HG02763 (cell line): ENCODE measurements around the gene PAPPA.

Experiments used
- ATAC-seq: cut with Tn5 transposase; IDR thresholded peaks from one replicate; pipeline ENCODE4 v1.9.1; 2021; ENCODE audit warnings: mild to moderate bottlenecking, moderate library complexity; ENCODE audit not compliant: unreplicated experiment

The PAPPA gene

DNA sequence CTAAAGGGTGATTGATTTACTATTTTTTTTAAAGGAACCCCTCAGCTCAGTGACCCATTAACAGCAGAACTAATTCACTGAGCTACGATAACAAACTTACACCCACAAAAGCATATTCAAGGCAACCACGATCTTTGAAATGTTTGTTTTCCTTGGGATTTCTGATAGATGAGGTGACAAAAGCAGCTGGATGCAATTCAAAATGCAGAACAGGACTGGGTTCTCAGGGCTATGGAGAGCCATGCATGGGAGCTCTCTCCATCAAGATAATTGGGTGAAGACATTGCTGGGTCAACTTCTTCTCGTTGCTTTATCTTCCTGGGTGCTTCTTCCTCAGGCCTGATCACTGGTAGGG, 60.1 kb downstream of the PAPPA start:
- no peak for ATAC-seq

DNA sequence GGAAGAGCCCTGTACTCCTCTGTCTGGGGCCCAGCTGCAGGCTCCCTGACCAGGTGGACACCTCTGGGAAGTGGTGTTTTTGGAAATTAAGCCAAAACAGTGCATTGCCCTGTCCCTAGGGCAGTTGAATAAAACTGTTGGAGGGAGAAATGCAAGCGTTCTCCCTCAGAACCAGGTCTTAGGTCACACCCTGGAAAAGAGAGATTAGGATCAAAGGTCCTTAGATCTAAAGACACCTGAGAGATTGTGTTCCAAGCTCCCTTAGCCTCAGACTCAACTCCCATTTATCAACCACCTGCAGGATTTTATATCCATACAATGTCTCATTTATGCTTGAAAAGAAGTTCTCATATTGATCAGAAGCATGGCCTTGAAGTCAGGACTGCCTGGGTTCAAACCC, 64.8 kb downstream of the PAPPA start:
- no peak for ATAC-seq

DNA sequence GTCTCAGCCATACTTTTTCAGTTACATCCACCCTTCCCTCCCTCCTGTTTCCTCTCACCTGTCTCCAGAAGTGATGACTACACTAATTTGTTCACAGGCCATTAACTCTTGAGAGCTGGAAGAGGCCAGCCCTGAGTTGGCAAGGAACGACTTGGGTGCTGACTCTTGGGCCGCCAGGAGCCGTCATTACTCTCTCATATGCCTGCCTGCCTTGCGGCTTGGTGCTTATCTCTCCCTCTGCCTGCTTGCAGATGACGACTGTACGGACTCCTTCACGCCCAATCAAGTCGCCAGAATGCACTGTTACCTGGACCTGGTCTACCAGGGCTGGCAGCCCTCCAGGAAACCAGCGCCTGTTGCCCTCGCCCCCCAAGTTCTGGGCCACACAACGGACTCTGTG, 66.1 kb downstream of the PAPPA start:
- no peak for ATAC-seq

DNA sequence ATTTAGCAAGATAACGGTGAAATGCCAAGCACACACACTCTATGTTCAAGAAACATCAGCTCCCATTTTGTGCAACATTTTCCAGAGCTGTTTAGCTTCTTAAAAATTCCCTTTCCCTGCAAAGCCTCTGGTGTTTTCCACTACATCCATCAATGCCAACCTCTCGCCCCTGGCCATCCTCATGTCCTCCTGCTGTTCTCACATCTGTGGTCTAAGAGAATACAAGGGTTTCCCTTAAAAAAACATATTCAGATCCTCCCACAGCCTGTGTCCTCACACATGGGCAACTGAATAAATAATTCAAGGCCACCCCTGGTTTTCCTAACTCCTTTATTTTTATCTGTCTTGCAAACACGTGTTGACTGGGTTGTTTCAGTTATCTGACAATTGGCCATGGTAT, 70.3 kb downstream of the PAPPA start:
- ATAC-seq = no peak

DNA sequence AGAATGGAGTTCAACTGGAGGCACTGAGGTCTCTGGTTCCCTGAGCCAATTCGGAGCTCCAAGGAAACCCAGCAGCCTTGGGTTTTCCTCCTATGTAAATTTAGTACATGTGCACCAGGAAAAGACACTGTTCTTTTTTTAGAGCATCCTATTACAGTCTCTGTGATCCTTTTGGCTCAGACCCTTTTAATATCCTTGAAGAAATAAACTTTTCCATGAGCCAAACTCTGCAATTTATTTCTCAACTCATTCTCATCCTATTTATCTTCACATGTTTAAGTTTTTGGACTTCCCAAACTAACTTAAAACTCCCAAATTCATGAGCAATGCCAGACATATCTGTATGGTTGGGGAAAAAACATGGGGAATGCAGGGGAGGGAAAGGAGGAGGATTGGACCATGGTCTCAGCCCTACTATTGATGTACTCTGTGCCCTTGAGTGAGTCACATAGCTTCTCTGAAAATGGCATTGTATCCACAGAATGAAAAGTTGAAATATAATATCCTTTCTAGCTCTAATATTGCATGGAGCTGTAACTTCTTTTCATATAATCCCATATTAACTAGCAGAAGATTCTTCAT, 76.6 kb downstream of the PAPPA start:
- ATAC-seq = no peak

DNA sequence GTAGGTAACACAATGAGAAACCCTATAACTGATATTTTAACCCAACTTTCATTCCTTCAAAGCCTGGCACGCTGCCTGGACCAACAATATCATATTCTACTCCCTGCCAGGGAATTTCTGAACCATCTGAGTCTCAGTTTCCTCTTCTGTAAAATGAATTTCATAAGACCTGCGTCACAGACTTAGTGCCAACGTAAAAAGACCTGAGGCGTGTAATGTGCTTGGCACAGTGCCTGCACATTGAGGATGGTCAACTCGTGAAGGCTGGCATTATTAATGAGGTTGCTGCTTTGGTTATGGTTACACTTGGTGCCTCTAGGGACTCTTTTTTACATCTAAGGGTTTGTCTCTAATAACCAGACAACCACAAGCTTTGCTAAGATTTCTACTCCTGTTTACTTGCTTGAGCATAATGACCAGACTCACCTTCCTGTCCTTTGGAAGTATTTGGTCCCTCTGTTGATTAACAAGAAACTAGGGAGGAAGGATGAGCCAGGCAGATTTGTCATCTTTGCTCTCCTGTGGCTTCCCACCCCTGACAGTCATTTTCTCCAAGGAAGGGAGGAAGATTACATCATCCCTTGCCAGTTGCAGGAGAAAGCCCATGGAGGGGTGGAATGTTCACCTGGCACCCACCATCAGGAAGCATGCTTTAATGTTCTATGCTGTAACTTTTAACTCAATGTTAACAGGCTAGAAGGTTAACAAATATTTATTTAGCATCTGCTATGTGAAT, 79.0 kb downstream of the PAPPA start:
- ATAC-seq = no peak

DNA sequence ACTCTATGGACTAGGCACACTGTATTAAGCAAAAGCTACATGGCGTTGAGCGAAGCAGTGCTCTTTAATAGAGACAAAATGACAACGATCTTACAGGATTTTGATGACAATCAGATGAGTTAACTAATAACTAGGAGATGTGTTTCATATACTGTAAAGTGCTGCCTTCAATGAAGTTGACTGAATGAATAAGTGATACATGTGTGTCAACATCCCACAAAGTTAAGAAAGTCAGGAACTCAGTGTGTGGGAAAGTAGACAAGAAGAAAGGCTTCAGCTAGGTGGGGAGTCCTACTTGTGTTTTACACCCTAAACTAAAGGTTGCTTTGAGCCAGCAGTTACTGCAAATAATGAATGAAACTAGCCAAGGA, 79.6 kb downstream of the PAPPA start:
- no peak for ATAC-seq

DNA sequence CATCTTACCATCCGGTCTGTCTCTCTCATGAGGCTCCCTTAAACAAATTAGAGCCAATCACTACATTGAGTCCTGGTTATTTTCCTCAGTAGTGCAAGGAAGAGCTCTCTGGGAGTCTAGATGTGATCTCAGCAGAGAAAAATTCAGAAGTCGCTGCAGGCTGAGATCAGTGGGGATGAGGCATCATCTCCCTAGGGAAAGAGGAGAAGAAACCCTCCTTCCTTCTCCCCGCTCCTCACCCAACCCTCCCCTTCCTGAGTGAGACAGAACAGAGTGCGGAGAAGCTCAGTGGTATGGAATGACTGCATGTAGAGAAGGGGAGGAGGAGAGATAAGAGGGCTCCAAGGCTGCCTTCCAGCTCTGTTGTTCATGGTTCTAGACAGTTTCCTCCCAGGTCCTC, 80.5 kb downstream of the PAPPA start:
- no peak for ATAC-seq

DNA sequence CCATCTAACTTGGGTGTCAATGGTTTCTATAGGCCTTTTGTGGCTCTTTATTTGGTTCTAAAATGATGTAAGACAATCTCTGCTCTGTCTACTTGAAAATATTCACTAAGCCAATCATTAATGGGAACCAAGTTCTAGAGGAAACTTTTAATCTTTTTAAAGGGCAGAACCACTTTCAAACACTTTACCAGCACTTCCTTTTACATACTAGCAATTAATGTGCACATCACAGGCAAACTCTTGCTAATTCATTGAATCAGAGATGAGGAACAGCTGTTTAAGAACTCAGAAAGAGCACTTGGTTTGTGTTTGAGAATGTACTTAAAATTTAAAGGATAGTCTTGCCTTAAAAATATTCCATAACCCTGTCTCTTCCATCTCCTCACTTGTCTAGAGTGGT, 83.4 kb downstream of the PAPPA start:
- no peak for ATAC-seq

DNA sequence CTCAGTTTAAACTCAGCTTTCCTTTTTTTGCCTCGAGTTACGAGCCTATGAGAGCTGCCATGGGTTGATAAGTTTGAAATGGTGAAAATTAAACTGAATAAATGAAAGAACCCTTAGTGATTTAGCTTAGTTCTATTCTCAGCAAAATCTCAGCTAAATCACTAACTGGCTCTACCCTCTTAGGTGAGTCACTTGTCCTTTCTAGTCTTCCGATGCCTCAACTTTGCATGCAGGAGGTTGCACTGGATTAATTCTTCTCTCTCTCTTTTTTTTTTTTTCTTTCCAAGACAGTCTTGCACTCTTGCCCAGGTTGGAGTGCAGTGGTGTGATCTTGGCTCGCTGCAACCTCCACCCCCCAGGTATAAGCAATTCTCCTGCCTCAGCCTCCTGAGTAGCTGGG, 83.9 kb downstream of the PAPPA start:
- no peak for ATAC-seq

DNA sequence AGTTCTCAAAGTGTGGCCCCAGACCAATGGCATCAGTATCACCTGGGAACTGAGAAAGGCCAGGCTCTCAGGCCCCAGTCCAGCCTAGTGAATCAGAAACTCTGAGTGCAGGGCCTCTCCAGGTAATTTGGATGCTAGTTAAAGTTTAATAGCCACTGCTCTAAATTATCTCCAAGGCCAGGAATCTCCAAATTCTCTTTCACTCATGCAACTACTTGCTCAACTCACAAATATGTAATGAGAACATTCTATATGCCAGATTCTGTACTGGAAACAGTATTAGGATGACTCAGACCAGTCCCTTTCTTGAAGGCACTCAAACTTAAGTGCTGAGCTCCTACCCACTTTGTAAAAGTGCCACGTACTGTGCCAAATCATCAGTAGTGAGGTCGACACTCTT, 84.6 kb downstream of the PAPPA start:
- ATAC-seq = no peak

DNA sequence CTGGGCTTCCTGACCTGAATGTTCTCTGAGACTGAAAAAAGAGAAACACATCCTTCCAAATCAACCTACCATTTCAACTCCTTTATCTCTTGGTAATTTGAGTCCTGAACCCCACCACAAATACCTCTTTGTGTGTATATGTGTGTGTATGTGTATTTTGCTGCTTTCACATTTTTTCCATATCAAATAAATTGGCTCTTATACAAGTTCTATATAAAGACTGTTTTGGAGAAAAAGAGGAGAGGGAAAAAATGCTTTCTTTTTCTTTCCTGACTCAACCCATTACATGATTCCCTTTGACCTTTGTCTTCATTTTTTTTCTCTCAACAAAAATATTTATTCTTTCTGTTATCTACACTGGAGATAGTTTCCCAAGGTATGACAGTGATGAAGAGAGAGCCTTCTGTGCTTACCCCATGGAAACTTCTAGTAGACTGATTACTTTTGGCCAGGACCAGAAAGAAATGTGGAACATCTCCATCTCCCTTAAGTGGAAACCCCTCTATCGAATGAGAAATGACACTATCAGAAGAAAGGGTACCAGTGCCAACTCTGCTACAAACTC, 85.3 kb downstream of the PAPPA start:
- ATAC-seq = no peak

DNA sequence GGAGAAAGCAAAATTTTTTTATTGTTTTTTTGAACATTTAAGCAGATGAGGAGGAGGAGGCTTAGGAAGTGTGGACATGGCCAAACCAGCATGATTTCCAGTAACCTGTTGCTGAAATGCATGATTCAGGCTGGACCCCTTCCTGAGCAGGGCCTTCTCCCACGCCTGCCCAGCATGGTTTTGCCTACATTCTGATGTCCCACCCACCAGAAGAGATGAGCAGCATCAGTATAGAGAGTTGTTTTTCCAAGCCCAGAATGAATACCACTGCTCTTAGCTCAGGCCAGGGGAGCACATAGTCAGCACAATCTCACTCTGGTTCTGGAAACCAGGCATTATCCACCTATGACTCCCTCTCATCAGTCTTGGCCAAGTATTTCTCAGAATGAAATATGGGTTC, 90.1 kb downstream of the PAPPA start:
- ATAC-seq = no peak

DNA sequence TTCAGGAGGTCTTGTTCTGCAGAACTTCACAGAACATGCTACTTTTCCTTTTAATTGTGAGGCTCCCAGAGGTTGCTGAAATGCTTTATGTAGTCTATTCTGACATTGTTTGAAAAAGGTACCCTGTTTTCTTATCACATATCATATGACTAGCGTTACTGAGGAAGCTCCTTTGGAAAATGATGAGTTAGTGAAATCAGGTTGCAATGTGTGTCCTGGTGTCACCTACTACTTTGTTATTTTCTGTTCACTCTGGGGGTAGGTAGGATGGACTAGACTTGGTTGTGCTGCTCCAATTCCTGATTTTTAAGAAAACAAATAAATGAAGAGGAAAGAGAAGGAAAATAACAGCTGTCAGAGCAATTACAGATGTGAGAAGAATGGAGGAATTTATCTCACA, 93.7 kb downstream of the PAPPA start:
- no peak for ATAC-seq

DNA sequence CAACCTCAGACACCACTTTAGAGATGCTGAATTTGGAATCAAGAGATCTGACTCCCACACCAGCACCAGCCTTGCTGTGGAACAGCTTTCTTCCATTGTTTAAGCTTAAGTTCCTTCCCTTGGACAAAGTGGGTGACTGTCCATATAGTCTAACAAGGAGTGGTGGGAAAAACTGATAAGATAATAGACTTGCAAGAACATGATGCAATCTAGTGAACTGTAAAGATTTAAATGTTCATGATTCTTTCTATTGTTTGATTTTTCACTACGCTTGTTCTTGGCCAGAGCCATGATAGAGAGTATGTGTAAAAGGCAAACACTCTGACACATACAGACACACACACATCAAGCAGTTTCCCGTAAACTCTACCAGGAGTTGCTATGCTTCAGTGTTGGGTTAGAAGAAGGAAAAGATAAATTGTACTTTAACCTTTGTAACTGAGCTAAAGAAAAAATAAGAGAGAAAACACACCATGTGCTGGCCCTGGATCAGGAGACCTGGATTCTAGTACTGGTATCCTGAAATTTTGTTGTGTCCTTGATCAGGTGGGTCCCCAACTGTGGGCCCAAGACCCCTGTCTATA, 94.3 kb downstream of the PAPPA start:
- ATAC-seq = no peak

DNA sequence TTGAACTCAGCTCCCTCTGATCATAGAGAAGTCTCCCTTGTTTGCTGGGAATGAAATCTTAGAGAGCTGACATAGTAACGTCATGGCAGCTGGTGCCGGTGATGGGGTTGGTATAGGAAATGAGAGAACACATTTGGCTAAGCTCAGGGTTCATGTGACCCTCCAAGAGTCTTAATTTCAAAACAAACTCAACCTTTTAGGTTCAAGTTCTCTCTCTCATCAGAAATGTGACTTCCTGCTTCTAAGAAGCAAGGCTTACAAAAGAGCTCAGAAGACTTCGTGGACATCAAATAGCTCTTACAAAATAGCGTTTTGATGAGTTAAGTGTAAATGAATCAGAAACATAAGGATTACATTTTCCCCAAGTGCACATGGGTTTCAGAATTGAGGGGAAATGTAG, 97.3 kb downstream of the PAPPA start:
- no peak for ATAC-seq

DNA sequence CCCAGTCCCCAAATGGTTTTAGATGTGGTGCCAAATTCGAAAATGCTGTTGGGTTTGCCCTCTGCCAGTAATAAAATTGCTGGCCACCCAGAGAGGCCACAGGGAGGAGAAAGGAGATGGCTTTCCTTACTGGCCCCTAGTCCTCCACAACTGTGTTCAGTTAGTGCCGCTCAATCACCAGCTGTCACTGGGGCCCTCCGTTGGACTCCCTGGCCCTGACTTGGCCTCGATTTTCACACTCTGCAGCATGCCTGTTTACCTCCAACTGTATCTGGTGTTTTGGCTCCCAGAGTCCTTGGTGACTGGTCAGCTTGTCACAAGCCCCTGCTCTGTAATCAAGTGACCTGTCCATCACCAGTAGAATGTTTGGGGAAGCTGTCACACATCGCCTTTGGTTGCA, 97.8 kb downstream of the PAPPA start:
- ATAC-seq = no peak

DNA sequence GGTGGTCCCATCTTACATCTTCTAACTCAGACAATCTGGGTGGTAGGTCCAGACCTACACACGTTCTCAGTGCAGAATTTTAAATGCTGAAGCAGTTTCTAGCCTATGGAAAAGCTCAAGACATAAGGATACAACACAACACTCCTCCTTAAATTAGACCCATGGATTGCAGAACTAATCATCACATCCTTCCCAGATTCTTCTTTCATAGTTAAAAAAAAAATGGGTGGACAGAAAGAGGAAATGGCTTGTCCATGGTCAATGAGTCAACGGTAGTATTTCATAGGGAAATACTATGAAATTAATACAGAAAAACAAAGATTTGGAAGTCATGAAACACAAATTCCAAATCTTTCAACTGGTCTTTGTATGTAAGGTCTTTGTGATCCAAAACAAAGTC, 106.9 kb downstream of the PAPPA start:
- ATAC-seq = no peak

DNA sequence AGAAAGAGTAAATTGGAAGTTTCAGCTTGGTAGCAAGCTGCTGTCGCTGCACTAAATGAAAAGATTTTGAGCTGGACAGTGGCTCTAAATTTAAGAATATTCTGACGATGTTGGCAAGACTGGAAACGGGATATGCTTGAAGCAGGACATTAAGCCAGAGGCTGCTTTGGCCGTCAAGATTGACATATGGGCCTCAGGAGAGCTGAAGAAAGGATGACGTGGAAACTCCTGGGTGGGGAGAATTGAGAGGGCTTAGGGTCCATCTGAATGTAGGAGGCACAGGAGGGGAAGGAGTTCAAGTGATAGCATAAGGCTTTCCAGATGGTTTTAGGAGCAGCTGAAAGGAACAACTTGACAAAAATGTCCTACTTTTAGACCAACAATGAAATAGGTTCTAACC, 108.9 kb downstream of the PAPPA start:
- ATAC-seq = no peak

DNA sequence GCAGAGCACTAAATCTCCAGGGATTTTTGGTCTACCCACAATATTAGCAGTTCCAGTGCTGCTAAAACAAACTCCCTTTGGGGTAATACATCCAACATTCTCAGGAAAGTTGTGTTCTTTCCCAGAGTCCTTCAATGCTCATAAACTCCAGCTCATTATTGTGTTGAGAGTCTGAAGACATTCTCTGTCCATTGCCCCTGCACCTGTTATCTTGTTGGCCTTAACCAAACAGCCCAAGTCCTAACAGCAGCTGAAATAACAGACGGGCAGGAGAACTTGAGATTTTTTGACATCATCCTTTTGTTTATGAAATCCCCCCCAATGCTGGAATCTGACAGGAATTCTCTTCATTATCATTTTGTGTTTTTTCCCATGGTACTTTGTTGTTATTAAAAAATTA, 110.8 kb downstream of the PAPPA start:
- ATAC-seq = no peak

DNA sequence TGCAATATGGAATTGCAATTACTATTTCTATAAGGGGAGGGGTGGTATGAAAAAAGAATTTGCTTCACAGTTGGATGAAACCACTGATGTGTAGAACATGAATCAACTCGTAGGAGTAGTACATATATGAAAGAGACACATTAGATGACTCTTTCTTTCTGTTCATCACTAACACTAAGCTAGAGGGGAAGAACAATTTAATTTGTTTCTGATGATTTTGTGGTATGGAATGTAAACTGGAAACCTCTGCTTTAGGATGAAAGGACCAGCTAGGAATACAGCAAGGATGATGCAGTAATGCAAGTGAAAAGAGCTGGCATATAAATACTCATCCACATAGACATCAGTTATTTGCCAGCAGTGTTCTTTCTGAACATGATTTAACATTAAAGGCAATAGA, 113.4 kb downstream of the PAPPA start:
- no peak for ATAC-seq

DNA sequence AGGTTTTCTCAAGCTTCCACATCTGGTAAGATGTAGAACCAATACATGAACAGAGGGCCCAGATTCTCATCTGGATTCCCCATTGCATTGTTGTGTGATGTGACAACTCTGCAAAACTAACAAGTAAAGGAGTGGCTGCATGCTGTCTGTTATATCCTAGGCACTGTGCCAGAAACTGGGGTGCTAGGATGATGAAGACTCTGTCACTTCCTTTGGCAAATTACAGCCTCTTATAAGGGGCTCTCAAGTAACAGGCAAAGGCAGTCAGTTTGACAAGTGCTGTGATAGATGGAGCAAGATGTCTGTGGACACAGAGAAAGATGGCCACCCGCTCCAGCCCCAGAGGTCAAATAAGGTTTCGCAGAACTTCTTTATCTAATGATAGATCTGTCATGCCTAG, 115.7 kb downstream of the PAPPA start:
- ATAC-seq = no peak

DNA sequence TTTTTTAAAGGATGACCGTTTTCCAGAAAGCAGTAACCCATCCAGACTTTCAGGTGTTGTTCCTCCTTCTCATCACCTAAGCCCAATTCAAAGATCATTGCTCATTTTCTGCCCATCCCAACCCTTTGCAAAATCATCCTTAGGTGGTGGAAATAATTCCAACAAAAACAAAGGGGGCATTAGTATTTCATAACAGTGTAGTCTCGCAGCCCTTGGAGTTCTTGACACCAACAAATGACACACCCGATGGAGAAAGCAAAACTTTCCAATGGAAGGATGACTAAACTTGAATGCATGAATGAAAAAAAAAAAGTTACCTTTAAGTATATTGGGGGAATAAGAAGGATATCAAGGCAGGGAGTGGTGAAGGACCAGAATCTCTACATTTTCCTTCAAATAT, 117.0 kb downstream of the PAPPA start:
- no peak for ATAC-seq
